H1 (cell line): Measurements from ENCODE around the gene HIPK3. TPM values are rescaled to one million over a fixed set of nuclear protein-coding genes. Genes with fewer than 3 reads are reported as not detected.

ENCODE experiments used
- CTCF ChIA-PET: fragments of 300-600 bp; sonication (Branson Sonifier 250); formaldehyde crosslinking; loops from one replicate; lab custom pipeline; 2021; ENCODE audit not compliant: partially characterized antibody; lab: Charles Lee
- POLR2A ChIA-PET: fragments of 300-600 bp; sonication (Branson Sonifier 250); formaldehyde crosslinking; loops from one replicate; lab custom pipeline; 2021; ENCODE audit warnings: inconsistent platforms; ENCODE audit not compliant: partially characterized antibody; lab: Charles Lee
- DNase-seq, 2 experiments: peaks; one replicate each; pipeline versions ENCODE4 v3.0.0 to v3.0.0-alpha.2; 2010 to 2022; ENCODE audit warnings: low spot score in 2 of 2, low read depth in 1 of 2, mixed read lengths in 1 of 2
- FAIRE-seq: peaks from 2 replicates; lab custom pipeline; 2011; peaks lifted over from hg19 to GRCh38; lab: Jason Lieb, UNC
- H2AFZ ChIP-seq: 2 replicates; pipeline ENCODE4 v1.8.1; 2012; ENCODE audit warnings: low read length, inconsistent platforms
- H2AK5ac ChIP-seq: 2 replicates; pipeline ENCODE4 v1.6.1; 2013; ENCODE audit warnings: low read depth, low read length
- H2BK120ac ChIP-seq: replicated peaks from 2 replicates; pipeline ENCODE3; 2013; ENCODE audit warnings: low read depth, low read length, inconsistent platforms
- H2BK12ac ChIP-seq: 2 replicates; pipeline ENCODE4 v1.6.1; 2013; ENCODE audit warnings: low read depth, low read length
- H2BK15ac ChIP-seq: 2 replicates; pipeline ENCODE4 v1.6.1; 2013; ENCODE audit warnings: low read length
- H2BK20ac ChIP-seq: 2 replicates; pipeline ENCODE4 v1.6.1; 2013; ENCODE audit warnings: low read length
- H2BK5ac ChIP-seq: 2 replicates; pipeline ENCODE4 v1.6.1; 2013; ENCODE audit warnings: low read depth, low read length
- H3K14ac ChIP-seq: 2 replicates; pipeline ENCODE4 v1.6.1; 2013; ENCODE audit warnings: inconsistent platforms; ENCODE audit not compliant: insufficient read length
- H3K18ac ChIP-seq: 2 replicates; pipeline ENCODE4 v1.6.1; 2013; ENCODE audit warnings: low read length; ENCODE audit errors: extremely low read depth
- H3K23ac ChIP-seq: 2 replicates; pipeline ENCODE4 v1.6.1; 2013; ENCODE audit warnings: inconsistent platforms; ENCODE audit not compliant: insufficient read length
- H3K23me2 ChIP-seq: 2 replicates; pipeline ENCODE4 v1.6.1; 2013; ENCODE audit warnings: low read depth, low read length
- H3K27ac ChIP-seq: 2 replicates; pipeline ENCODE4 v1.6.1; 2011; ENCODE audit warnings: low read depth, low read length, inconsistent platforms
- H3K27me3 ChIP-seq, 4 experiments: replicated peaks in 1 of 4; 1 replicate in 1 of 4; 2 replicates in 3 of 4; pipeline versions ENCODE4 v1.6.1 to v1.8.1; 2011 to 2013; ENCODE audit warnings: low read length in 3 of 4, mild to moderate bottlenecking in 3 of 4, inconsistent platforms in 2 of 4, mixed read lengths in 2 of 4, moderate library complexity in 1 of 4; ENCODE audit not compliant: control insufficient read depth in 3 of 4, insufficient read depth in 3 of 4; ENCODE audit errors: extremely low read depth in 1 of 4
- H3K36me3 ChIP-seq, 4 experiments: 2 replicates each; pipeline versions ENCODE4 v1.6.1 to v1.8.1; 2011 to 2013; ENCODE audit warnings: mild to moderate bottlenecking in 4 of 4, low read length in 3 of 4, moderate library complexity in 2 of 4, control low read depth in 1 of 4, inconsistent platforms in 1 of 4; ENCODE audit not compliant: insufficient read depth in 4 of 4, control insufficient read depth in 2 of 4
- H3K4ac ChIP-seq: replicated peaks from 2 replicates; pipeline ENCODE3; 2013; ENCODE audit warnings: low read length, low read depth, mixed read lengths, inconsistent platforms; ENCODE audit not compliant: insufficient read length
- H3K4me1 ChIP-seq, 4 experiments: replicated peaks in 1 of 4; 1 replicate in 1 of 4; 2 replicates in 3 of 4; pipeline versions ENCODE4 v1.6.1 to v1.8.1; 2011 to 2013; ENCODE audit warnings: low read length in 3 of 4, inconsistent platforms in 2 of 4, mixed read lengths in 1 of 4; ENCODE audit not compliant: insufficient read depth in 4 of 4, control insufficient read depth in 3 of 4
- H3K4me2 ChIP-seq, 2 experiments: 2 replicates each; pipeline versions ENCODE4 v1.6.1 to v1.8.1; 2011 to 2013; ENCODE audit warnings: low read depth in 2 of 2, low read length in 2 of 2, control low read depth in 1 of 2, inconsistent platforms in 1 of 2, mild to moderate bottlenecking in 1 of 2; ENCODE audit not compliant: insufficient read depth in 1 of 2
- H3K4me3 ChIP-seq, 4 experiments: fragments of 200-600, 300-600 bp in 1 of 4; sonication (generic), shearing (Covaris generic), sonication (Bioruptor Twin) in 1 of 4; 2 replicates each; pipeline versions ENCODE4 v1.5.1 to v1.8.1; 2011 to 2016; ENCODE audit warnings: low read length in 4 of 4, low read depth in 3 of 4, control low read depth in 2 of 4, inconsistent platforms in 2 of 4, mild to moderate bottlenecking in 2 of 4, mixed read lengths in 1 of 4, moderate library complexity in 1 of 4; ENCODE audit not compliant: insufficient read depth in 2 of 4; ENCODE audit errors: extremely low read depth in 1 of 4
- H3K56ac ChIP-seq: replicated peaks from 2 replicates; pipeline ENCODE3; 2013; ENCODE audit warnings: low read depth, mild to moderate bottlenecking, mixed read lengths, low read length, inconsistent platforms; ENCODE audit not compliant: insufficient read length
- H3K79me1 ChIP-seq: 2 replicates; pipeline ENCODE4 v1.6.1; 2013; ENCODE audit warnings: low read depth, low read length, control low read depth
- H3K79me2 ChIP-seq, 2 experiments: 2 replicates each; pipeline versions ENCODE4 v1.6.1 to v1.8.1; 2012 to 2013; ENCODE audit warnings: low read length in 2 of 2, mild to moderate bottlenecking in 2 of 2, inconsistent platforms in 1 of 2; ENCODE audit not compliant: insufficient read depth in 2 of 2, control insufficient read depth in 1 of 2
- H3K9ac ChIP-seq, 4 experiments: replicated peaks in 1 of 4; 1 replicate in 1 of 4; 2 replicates in 3 of 4; pipeline versions ENCODE4 v1.6.1 to v1.8.1; 2011 to 2013; ENCODE audit warnings: low read depth in 3 of 4, low read length in 3 of 4, control low read depth in 2 of 4, mild to moderate bottlenecking in 2 of 4, moderate library complexity in 2 of 4, inconsistent platforms in 1 of 4; ENCODE audit errors: extremely low read depth in 1 of 4
- H3K9me3 ChIP-seq, 2 experiments: 2 replicates each; pipeline versions ENCODE4 v1.6.1 to v1.8.1; 2012 to 2013; ENCODE audit warnings: mild to moderate bottlenecking in 2 of 2, moderate library complexity in 2 of 2, control low read depth in 1 of 2, inconsistent platforms in 1 of 2, low read depth in 1 of 2, low read length in 1 of 2, mixed read lengths in 1 of 2; ENCODE audit not compliant: insufficient read depth in 2 of 2
- H4K20me1 ChIP-seq, 2 experiments: replicated peaks in 1 of 2; 2 replicates each; pipeline versions ENCODE3 to v1.8.1; 2011 to 2013; ENCODE audit warnings: inconsistent platforms in 2 of 2, low read length in 2 of 2, mild to moderate bottlenecking in 1 of 2; ENCODE audit not compliant: insufficient read depth in 2 of 2, control insufficient read depth in 1 of 2
- H4K5ac ChIP-seq: 2 replicates; pipeline ENCODE4 v1.6.1; 2013; ENCODE audit warnings: low read length, low read depth, mixed read lengths, inconsistent platforms; ENCODE audit not compliant: insufficient read length
- H4K8ac ChIP-seq: 2 replicates; pipeline ENCODE4 v1.8.0; 2013; ENCODE audit warnings: mild to moderate bottlenecking, moderate library complexity, low read length, inconsistent platforms; ENCODE audit not compliant: insufficient read depth; ENCODE audit errors: extremely low read depth
- H4K91ac ChIP-seq: replicated peaks from 2 replicates; pipeline ENCODE3; 2013; ENCODE audit warnings: low read length, mixed read lengths, inconsistent platforms; ENCODE audit not compliant: insufficient read length
- CHD1 ChIP-seq: IDR thresholded peaks from 2 replicates; pipeline ENCODE4 v1.6.1; 2012; ENCODE audit warnings: low read depth, low read length, improper control_type of control experiment
- CREB1 ChIP-seq: IDR thresholded peaks from 2 replicates; pipeline ENCODE4 v1.6.1; 2012; ENCODE audit warnings: inconsistent platforms
- GTF2F1 ChIP-seq: IDR thresholded peaks from 2 replicates; pipeline ENCODE4 v1.6.1; 2012; ENCODE audit warnings: low read depth, low read length, improper control_type of control experiment, borderline replicate concordance
- JUND ChIP-seq: IDR thresholded peaks from 2 replicates; pipeline ENCODE4 v1.6.1; 2011; ENCODE audit warnings: mild to moderate bottlenecking, improper control_type of control experiment, low read length
- KDM4A ChIP-seq: IDR thresholded peaks from one replicate; pipeline ENCODE4 v1.7.1; 2012; ENCODE audit warnings: low read depth, mild to moderate bottlenecking, moderate library complexity, low read length, inconsistent platforms; ENCODE audit not compliant: severe bottlenecking
- KDM5A ChIP-seq: fragments of 200-600 bp; IDR thresholded peaks from 2 replicates; pipeline ENCODE4 v1.7.1; 2012; ENCODE audit warnings: mild to moderate bottlenecking, low read length, inconsistent platforms, mixed read lengths
- RAD21 ChIP-seq, 2 experiments: IDR thresholded peaks in 1 of 2; conservative IDR thresholded peaks in 1 of 2; 2 replicates each; pipeline ENCODE4 v1.6.1; 2011; ENCODE audit warnings: low read depth in 2 of 2, low read length in 2 of 2, improper control_type of control experiment in 1 of 2, inconsistent platforms in 1 of 2, mild to moderate bottlenecking in 1 of 2, moderate library complexity in 1 of 2
- SIRT6 ChIP-seq: IDR thresholded peaks from one replicate; pipeline ENCODE4 v1.7.1; 2012; ENCODE audit warnings: low read length, inconsistent platforms
- SRF ChIP-seq: IDR thresholded peaks from 2 replicates; pipeline ENCODE4 v1.6.1; 2011; ENCODE audit warnings: mild to moderate bottlenecking, low read depth, low read length, moderate library complexity
- TBP ChIP-seq: IDR thresholded peaks from 2 replicates; pipeline ENCODE4 v1.6.1; 2011; ENCODE audit warnings: low read depth, low read length, improper control_type of control experiment
- ZNF274 ChIP-seq: IDR thresholded peaks from 2 replicates; pipeline ENCODE4 v1.7.0; 2012; ENCODE audit warnings: low read length, borderline replicate concordance; ENCODE audit errors: extremely low read depth
- WGBS, 2 experiments: shearing (Covaris generic) in 1 of 2; methylation state at CpG; one replicate each; pipeline versions ENCODE4 v1.1.6 to v1.1.7; 2013 to 2015; ENCODE audit warnings: low lambda C conversion rate in 2 of 2, mixed read lengths in 2 of 2, inconsistent platforms in 1 of 2, low coverage in 1 of 2, missing lambda C conversion rate in 1 of 2; ENCODE audit not compliant: insufficient replicate concordance in 2 of 2, insufficient coverage in 1 of 2, insufficient read length in 1 of 2; ENCODE audit errors: extremely low coverage in 1 of 2, missing lambda C conversion rate in 1 of 2; 5-methylcytosine and 5-hydroxymethylcytosine counted together
- polyA plus RNA-seq, 7 experiments: library from polyadenylated mRNA; depleted of rRNA in 3 of 7; stranded (reverse) in 5 of 7; unstranded in 2 of 7; fragments of >200 nt in 5 of 7; fragments of 200-250 nt in 2 of 7; gene quantifications; 1 replicate in 5 of 7; 2 replicates in 1 of 7; 4 replicates in 1 of 7; pipeline versions ENCODE4 v1.2.1 to v1.2.3, GENCODE V29; 2011 to 2013; ENCODE audit warnings: missing spikeins in 2 of 7, mixed read lengths in 2 of 7
- total RNA-seq: library from RNA; stranded (reverse); fragmentation: NEBNext Ultra II Directional; extraction: Animal tissue kit (Norgen Biotek cat#: 25700); gene quantifications from 2 replicates; pipeline ENCODE4 v1.2.1, GENCODE V29; 2021

Gene HIPK3
- total and polyA plus RNA-seq, 2 of the 8 experiments (the other 6 are each of a cell fraction or from before 2014, with no cell fraction given): 5.0 to 22.3 TPM

- no peak overlapping the region for H3K27ac ChIP-seq
- H3K14ac ChIP-seq: no peak overlapping the region
- no peak overlapping the region for H3K56ac ChIP-seq
- no peaks in the 10 kb centered on the region for H4K20me1 ChIP-seq
- no peak overlapping the region for H4K8ac ChIP-seq
- no peaks in the 10 kb centered on the region for H3K23me2 ChIP-seq
- no peaks in the 10 kb centered on the region for H3K4me1 ChIP-seq
- no peak overlapping the region for H2AFZ ChIP-seq
- no peak overlapping the region for H3K4me2 ChIP-seq
- H2BK12ac ChIP-seq: no peak overlapping the region
- no peak overlapping the region for H2BK5ac ChIP-seq
- no peak overlapping the region for H2AK5ac ChIP-seq
- H3K4me3 ChIP-seq: no peak overlapping the region
- CTCF ChIA-PET: interaction anchor here (1.1 to 9.8 kb wide), 7 partner anchors 8 to 321 kb away, joined by 3 to 98 read pairs (median 3); no protein-coding TSS in a partner anchor
- FAIRE-seq: no peak
- no peak overlapping the region for H3K23ac ChIP-seq
- H3K36me3 ChIP-seq: no peaks in the 10 kb centered on the region
- H2BK20ac ChIP-seq: no peak overlapping the region
- DNase-seq: no peak
- H4K91ac ChIP-seq: no peak overlapping the region
- H3K9ac ChIP-seq: no peak overlapping the region
- H3K9me3 ChIP-seq: no peaks in the 10 kb centered on the region
- H4K5ac ChIP-seq: no peak overlapping the region
- no peak for TF ChIP-seq SIRT6
- TF ChIP-seq KDM4A: no peak
- no peak for TF ChIP-seq KDM5A
- TF ChIP-seq TBP: no peak
- TF ChIP-seq GTF2F1: no peak
- no peak for TF ChIP-seq CHD1
- TF ChIP-seq JUND: no peak
- no peak for TF ChIP-seq RAD21 (IDR thresholded peaks at IDR 0.05 in 1 of 2, conservative IDR thresholded peaks at IDR 0.05 in 1 of 2; ENCODE audit: low read depth in 2 of 2, low read length in 2 of 2)
- TF ChIP-seq SRF: no peak
- TF ChIP-seq CREB1: no peak
- TF ChIP-seq ZNF274: no peak
- H3K4ac ChIP-seq: no peak overlapping the region
- no peak overlapping the region for H2BK120ac ChIP-seq
- no peak overlapping the region for H2BK15ac ChIP-seq
- WGBS, 2 experiments: 85% methylated on average over 2 of the region's 2 CpGs; no CpG with 5 or more reads in 1 of the 2 experiments
- no peaks in the 10 kb centered on the region for H3K27me3 ChIP-seq
- H3K79me1 ChIP-seq: no peaks in the 10 kb centered on the region
- no peak overlapping the region for H3K18ac ChIP-seq
- POLR2A ChIA-PET: no interaction called here
- no peaks in the 10 kb centered on the region for H3K79me2 ChIP-seq
Observed at GRCh38 chr11:33366918-33367317, 109.7 kb downstream of the HIPK3 start.
